K562 (cell line): ENCODE data around the gene MYL12B. TPM values are rescaled to one million over a fixed set of nuclear protein-coding genes. Genes with fewer than 3 reads are reported as not detected.
A peak's percentile ranks its signal among the peaks of the same experiment; 100 is the strongest.

Source experiments
- ARNT ChIP-seq, 2 experiments: fragments of 450-650 bp; IDR thresholded peaks; 2 replicates each; pipeline ENCODE4 v1.6.1; 2016; ENCODE audit warnings: mild to moderate bottlenecking in 1 of 2
- CBFA2T2 ChIP-seq: fragments of 450-650 bp; conservative IDR thresholded peaks from 2 replicates; pipeline ENCODE4 v1.6.1; 2017; ENCODE audit warnings: mild to moderate bottlenecking
- GTF2F1 ChIP-seq: IDR thresholded peaks from 2 replicates; pipeline ENCODE4 v1.6.1; 2011; ENCODE audit warnings: low read depth, low read length, improper control_type of control experiment
- KAT8 ChIP-seq: fragments of 450-650 bp; IDR thresholded peaks from 2 replicates; pipeline ENCODE4 v1.6.1; 2016; ENCODE audit warnings: low read depth, mild to moderate bottlenecking
- NFE2 ChIP-seq: IDR thresholded peaks from 2 replicates; pipeline ENCODE4 v1.6.1; 2014; ENCODE audit warnings: antibody characterized with exemption, low read depth
- RBBP5 ChIP-seq: fragments of 200-600 bp; sonication (generic); IDR thresholded peaks from 2 replicates; pipeline ENCODE4 v1.6.1; 2012; ENCODE audit warnings: borderline replicate concordance, mild to moderate bottlenecking, low read length, control low read depth, inconsistent platforms; ENCODE audit not compliant: insufficient read depth, poor library complexity, severe bottlenecking
- RBFOX2 ChIP-seq: fragments of 200-400 bp; formaldehyde crosslinking; IDR thresholded peaks from 2 replicates; pipeline ENCODE4 v1.6.1; 2017; ENCODE audit warnings: low read depth, mild to moderate bottlenecking, low read length, moderate library complexity
- SAP30 ChIP-seq: fragments of 200-600 bp; sonication (generic); IDR thresholded peaks from 2 replicates; pipeline ENCODE4 v1.6.1; 2012; ENCODE audit warnings: borderline replicate concordance, low read depth, mild to moderate bottlenecking, moderate library complexity, low read length, control low read depth, inconsistent platforms; ENCODE audit not compliant: insufficient read depth, poor library complexity, severe bottlenecking
- ZBTB11 ChIP-seq, 3 experiments: fragments of 200-800 bp in 1 of 3; fragments of 250-450 bp in 1 of 3; fragments of 450-650 bp in 1 of 3; sonication (Bioruptor Pico) in 1 of 3; sonication (Bioruptor generic) in 1 of 3; formaldehyde crosslinking in 1 of 3; IDR thresholded peaks; 2 replicates each; pipeline versions ENCODE4 v1.6.1 to v1.8.0; 2016 to 2022; ENCODE audit warnings: mild to moderate bottlenecking in 2 of 3, missing genetic modification characterization in 2 of 3, missing compliant biosample characterization in 1 of 3, moderate library complexity in 1 of 3
- ZBTB8A ChIP-seq: fragments of 450-650 bp; IDR thresholded peaks from 2 replicates; pipeline ENCODE4 v1.6.1; 2018; ENCODE audit warnings: mild to moderate bottlenecking, moderate library complexity; ENCODE audit not compliant: partially characterized antibody
- ZC3H8 ChIP-seq: fragments of 450-650 bp; IDR thresholded peaks from 2 replicates; pipeline ENCODE4 v1.6.1; 2017
- ZKSCAN8 ChIP-seq: fragments of 200-800 bp; sonication (Bioruptor generic); IDR thresholded peaks from 2 replicates; pipeline ENCODE4 v1.6.1; 2016; ENCODE audit warnings: missing genetic modification characterization, missing compliant biosample characterization
- ZNF253 ChIP-seq: fragments of 250-450 bp; sonication (Bioruptor Pico); conservative IDR thresholded peaks from 2 replicates; pipeline ENCODE4 v1.6.1; 2021; ENCODE audit warnings: mild to moderate bottlenecking
- polyA plus RNA-seq, 8 experiments: library from polyadenylated mRNA; depleted of rRNA in 4 of 8; stranded (reverse) in 5 of 8; unstranded in 3 of 8; fragments of >200 nt; fragmentation: Nextera tagmentation in 2 of 8; fragmentation: Illumina TruSeq in 1 of 8; extraction: Ambion mirVana in 2 of 8; extraction: Trizol in 1 of 8; gene quantifications; 2 replicates each; pipeline versions ENCODE4 v1.2.1 to v1.2.3, GENCODE V29; 2011 to 2014; ENCODE audit warnings: inconsistent platforms in 1 of 8, missing spikeins in 1 of 8
- total RNA-seq, 7 experiments: library from RNA; depleted of rRNA in 6 of 7; stranded (reverse); fragments of >200 nt in 6 of 7; fragmentation: Illumina TruSeq in 2 of 7; extraction: Trizol in 2 of 7; gene quantifications; 2 replicates each; pipeline versions ENCODE4 v1.2.1 to v1.2.3, GENCODE V29; 2011 to 2021; ENCODE audit warnings: low replicate concordance in 1 of 7
- TF ChIP-seq, protein P1 (sequence below): sonication (generic); formaldehyde crosslinking; IDR thresholded peaks from 2 replicates; pipeline ENCODE4 v1.8.0; 2023; ENCODE audit warnings: mild to moderate bottlenecking, missing genetic modification reagents
- TF ChIP-seq, protein P2 (sequence below), 2 experiments: fragments of 450-650 bp; conservative IDR thresholded peaks; 2 replicates each; pipeline ENCODE4 v1.6.1; 2017; ENCODE audit warnings: mild to moderate bottlenecking in 2 of 2, moderate library complexity in 2 of 2
- TF ChIP-seq, protein P3 (sequence below): fragments of 250-450 bp; sonication (Bioruptor Pico); IDR thresholded peaks from 2 replicates; pipeline ENCODE4 v1.5.0; 2021

MYL12B gene
- total and polyA plus RNA-seq, 9 of the 15 experiments (the other 6 are each of a cell fraction or from before 2014, with no cell fraction given), result 220 to 995 (median 463) TPM

DNA sequence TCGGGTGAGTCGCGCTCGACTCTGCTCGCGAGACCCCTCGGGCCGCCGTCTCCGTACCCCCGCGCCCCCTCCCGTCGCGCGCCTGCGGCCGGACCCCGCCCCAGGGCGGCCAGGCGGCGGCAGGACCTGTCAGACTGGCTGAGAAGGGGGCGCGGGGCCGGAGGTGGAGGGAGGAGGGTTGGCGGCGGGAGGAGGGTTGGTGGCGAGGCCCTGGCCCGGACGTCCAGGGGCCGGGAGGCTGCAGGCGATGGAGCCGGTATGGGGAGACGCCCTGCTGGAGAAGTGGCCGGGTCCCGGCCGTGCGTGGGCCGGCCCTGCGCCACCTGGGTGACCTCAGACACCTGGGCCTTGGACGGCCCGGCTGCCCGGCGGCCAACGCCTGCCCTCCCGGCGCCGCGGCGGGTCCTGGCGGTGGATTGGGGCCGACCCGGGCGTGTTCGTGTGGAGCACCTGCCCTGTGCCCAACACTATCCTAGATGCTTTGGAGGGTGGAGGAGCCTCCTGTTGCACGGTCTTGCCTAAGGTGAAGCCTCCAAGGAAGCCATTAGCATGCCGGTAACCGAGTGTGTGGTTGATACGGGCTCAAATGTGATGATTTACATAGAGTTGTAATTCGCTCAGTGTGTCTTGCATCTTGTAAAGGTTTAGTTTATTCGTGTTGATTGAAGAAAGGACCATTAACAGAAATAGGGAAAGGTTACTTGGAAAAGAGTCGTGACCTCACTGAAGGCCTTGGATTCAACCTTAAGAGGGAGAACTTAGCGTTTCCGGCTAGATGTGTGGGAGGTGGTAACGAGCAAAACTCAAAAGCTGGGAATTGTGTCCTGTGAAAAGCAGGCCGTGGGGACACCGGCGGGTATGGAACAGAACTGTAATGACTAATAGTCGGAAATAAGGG is 550 bp downstream of the MYL12B start (continued):
- TF ChIP-seq KAT8 (no peak), RBBP5 (peak; percentile 75), ZBTB11 (CRISPR knock-in tag; IDR thresholded peaks at IDR 0.05) (peak in 2 of 3 experiments; percentile 37 to 59; a peak in 2 of 6 replicates), RBFOX2 (peak; percentile 88), ARNT (IDR thresholded peaks at IDR 0.05) (no peak), CBFA2T2 (no peak), ZKSCAN8 (no peak), GTF2F1 (no peak), NFE2 (no peak), SAP30 (no peak), ZNF253 (no peak), ZBTB8A (no peak), ZC3H8 (no peak)
- TF ChIP-seq, protein P1, sequence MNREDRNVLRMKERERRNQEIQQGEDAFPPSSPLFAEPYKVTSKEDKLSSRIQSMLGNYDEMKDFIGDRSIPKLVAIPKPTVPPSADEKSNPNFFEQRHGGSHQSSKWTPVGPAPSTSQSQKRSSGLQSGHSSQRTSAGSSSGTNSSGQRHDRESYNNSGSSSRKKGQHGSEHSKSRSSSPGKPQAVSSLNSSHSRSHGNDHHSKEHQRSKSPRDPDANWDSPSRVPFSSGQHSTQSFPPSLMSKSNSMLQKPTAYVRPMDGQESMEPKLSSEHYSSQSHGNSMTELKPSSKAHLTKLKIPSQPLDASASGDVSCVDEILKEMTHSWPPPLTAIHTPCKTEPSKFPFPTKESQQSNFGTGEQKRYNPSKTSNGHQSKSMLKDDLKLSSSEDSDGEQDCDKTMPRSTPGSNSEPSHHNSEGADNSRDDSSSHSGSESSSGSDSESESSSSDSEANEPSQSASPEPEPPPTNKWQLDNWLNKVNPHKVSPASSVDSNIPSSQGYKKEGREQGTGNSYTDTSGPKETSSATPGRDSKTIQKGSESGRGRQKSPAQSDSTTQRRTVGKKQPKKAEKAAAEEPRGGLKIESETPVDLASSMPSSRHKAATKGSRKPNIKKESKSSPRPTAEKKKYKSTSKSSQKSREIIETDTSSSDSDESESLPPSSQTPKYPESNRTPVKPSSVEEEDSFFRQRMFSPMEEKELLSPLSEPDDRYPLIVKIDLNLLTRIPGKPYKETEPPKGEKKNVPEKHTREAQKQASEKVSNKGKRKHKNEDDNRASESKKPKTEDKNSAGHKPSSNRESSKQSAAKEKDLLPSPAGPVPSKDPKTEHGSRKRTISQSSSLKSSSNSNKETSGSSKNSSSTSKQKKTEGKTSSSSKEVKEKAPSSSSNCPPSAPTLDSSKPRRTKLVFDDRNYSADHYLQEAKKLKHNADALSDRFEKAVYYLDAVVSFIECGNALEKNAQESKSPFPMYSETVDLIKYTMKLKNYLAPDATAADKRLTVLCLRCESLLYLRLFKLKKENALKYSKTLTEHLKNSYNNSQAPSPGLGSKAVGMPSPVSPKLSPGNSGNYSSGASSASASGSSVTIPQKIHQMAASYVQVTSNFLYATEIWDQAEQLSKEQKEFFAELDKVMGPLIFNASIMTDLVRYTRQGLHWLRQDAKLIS (CRISPR knock-in tag), result no peak; the same call in 1 of the 2 replicates
- TF ChIP-seq, protein P2, sequence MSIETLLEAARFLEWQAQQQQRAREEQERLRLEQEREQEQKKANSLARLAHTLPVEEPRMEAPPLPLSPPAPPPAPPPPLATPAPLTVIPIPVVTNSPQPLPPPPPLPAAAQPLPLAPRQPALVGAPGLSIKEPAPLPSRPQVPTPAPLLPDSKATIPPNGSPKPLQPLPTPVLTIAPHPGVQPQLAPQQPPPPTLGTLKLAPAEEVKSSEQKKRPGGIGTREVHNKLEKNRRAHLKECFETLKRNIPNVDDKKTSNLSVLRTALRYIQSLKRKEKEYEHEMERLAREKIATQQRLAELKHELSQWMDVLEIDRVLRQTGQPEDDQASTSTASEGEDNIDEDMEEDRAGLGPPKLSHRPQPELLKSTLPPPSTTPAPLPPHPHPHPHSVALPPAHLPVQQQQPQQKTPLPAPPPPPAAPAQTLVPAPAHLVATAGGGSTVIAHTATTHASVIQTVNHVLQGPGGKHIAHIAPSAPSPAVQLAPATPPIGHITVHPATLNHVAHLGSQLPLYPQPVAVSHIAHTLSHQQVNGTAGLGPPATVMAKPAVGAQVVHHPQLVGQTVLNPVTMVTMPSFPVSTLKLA (conservative IDR thresholded peaks at IDR 0.05), result no peak
- TF ChIP-seq, protein P3, sequence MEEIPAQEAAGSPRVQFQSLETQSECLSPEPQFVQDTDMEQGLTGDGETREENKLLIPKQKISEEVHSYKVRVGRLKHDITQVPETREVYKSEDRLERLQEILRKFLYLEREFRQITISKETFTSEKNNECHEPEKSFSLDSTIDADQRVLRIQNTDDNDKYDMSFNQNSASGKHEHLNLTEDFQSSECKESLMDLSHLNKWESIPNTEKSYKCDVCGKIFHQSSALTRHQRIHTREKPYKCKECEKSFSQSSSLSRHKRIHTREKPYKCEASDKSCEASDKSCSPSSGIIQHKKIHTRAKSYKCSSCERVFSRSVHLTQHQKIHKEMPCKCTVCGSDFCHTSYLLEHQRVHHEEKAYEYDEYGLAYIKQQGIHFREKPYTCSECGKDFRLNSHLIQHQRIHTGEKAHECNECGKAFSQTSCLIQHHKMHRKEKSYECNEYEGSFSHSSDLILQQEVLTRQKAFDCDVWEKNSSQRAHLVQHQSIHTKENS, result no peak
